MM.1S (cell line): ENCODE data around the gene TNIK.

Experiments
- DNase-seq: peaks from one replicate; pipeline ENCODE4 v3.0.0-alpha.2; 2015
- H2AFZ ChIP-seq: fragments of 300-600 bp; sonication (generic); 2 replicates; pipeline ENCODE4 v1.6.0; 2016; ENCODE audit warnings: antibody characterized with exemption, low read length
- H3F3A ChIP-seq: fragments of 300-600 bp; sonication (generic); 2 replicates; pipeline ENCODE4 v1.6.1; 2016; ENCODE audit warnings: mild to moderate bottlenecking, antibody characterized with exemption, low read length, moderate library complexity, mixed read lengths; ENCODE audit not compliant: insufficient read depth
- H3K27ac ChIP-seq: fragments of 300-600 bp; sonication (generic); 2 replicates; pipeline ENCODE4 v1.5.1; 2016; ENCODE audit warnings: mild to moderate bottlenecking, low read length
- H3K27me3 ChIP-seq: fragments of 300-600 bp; sonication (generic); replicated peaks from 2 replicates; pipeline ENCODE4 v1.6.0; 2016; ENCODE audit warnings: low read length; ENCODE audit not compliant: insufficient read depth
- H3K36me3 ChIP-seq: fragments of 300-600 bp; sonication (generic); replicated peaks from 2 replicates; pipeline ENCODE4 v1.6.1; 2016; ENCODE audit warnings: mild to moderate bottlenecking, low read length, mixed read lengths; ENCODE audit not compliant: insufficient read depth
- H3K4me1 ChIP-seq: fragments of 300-600 bp; sonication (generic); 2 replicates; pipeline ENCODE4 v1.6.1; 2016; ENCODE audit warnings: low read length, mixed read lengths
- H3K4me2 ChIP-seq: fragments of 300-600 bp; sonication (generic); 2 replicates; pipeline ENCODE4 v1.6.0; 2016; ENCODE audit warnings: low read depth, low read length
- H3K4me3 ChIP-seq: fragments of 300-600 bp; sonication (generic); 2 replicates; pipeline ENCODE4 v1.5.1; 2016; ENCODE audit warnings: low read length, mixed read lengths
- H3K79me2 ChIP-seq: fragments of 300-600 bp; sonication (generic); 2 replicates; pipeline ENCODE4 v1.6.1; 2016; ENCODE audit warnings: mixed run types, low read length, mixed read lengths
- H3K9ac ChIP-seq: fragments of 300-600 bp; sonication (generic); 2 replicates; pipeline ENCODE4 v1.6.1; 2016; ENCODE audit warnings: low read length, mixed read lengths
- H3K9me2 ChIP-seq: fragments of 300-600 bp; sonication (generic); replicated peaks from 2 replicates; pipeline ENCODE4 v1.6.1; 2016; ENCODE audit warnings: mild to moderate bottlenecking, low read length, mixed read lengths; ENCODE audit not compliant: insufficient read depth
- H3K9me3 ChIP-seq: fragments of 300-600 bp; sonication (generic); replicated peaks from 2 replicates; pipeline ENCODE4 v1.6.1; 2016; ENCODE audit warnings: mild to moderate bottlenecking, low read length, mixed read lengths; ENCODE audit not compliant: insufficient read depth
- H4K20me1 ChIP-seq: fragments of 300-600 bp; sonication (generic); 2 replicates; pipeline ENCODE4 v1.6.1; 2016; ENCODE audit warnings: mild to moderate bottlenecking, low read length, moderate library complexity, mixed read lengths; ENCODE audit not compliant: insufficient read depth
- CTCF ChIP-seq: fragments of 300-600 bp; sonication (generic); IDR thresholded peaks from 2 replicates; pipeline ENCODE4 v1.5.1; 2016; ENCODE audit warnings: antibody characterized with exemption, low read length, mixed read lengths
- EZH2 ChIP-seq: fragments of 300-600 bp; sonication (generic); optimal IDR thresholded peaks from 2 replicates; pipeline ENCODE3; 2017; ENCODE audit warnings: low read depth, mild to moderate bottlenecking, antibody characterized with exemption, low read length, mixed read lengths
- EZH2phosphoT487 ChIP-seq: fragments of 300-600 bp; sonication (generic); IDR thresholded peaks from 2 replicates; pipeline ENCODE4 v1.6.1; 2018; ENCODE audit warnings: antibody characterized with exemption, low read length

The TNIK gene

GRCh38 chr3:171315919-171316318, 144.3 kb downstream of the TNIK start:
- Histone ChIP-seq H3K4me1 (no peaks in the 10 kb centered on the region), H3K27ac (no peak overlapping the region), H3K79me2 (no peaks in the 10 kb centered on the region), H3K9ac (no peak overlapping the region), H3K4me2 (no peak overlapping the region), H3K36me3 (no peaks in the 10 kb centered on the region), H3K4me3 (no peak overlapping the region), H3K9me2 (no peaks in the 10 kb centered on the region), H3K9me3 (no peaks in the 10 kb centered on the region), H4K20me1 (no peaks in the 10 kb centered on the region), H3F3A (no peaks in the 10 kb centered on the region), H3K27me3 (no peaks in the 10 kb centered on the region), H2AFZ (no peak overlapping the region)
- DNase-seq = no peak
- no peak for TF ChIP-seq CTCF

- no peaks in the 10 kb centered on the region for H4K20me1 ChIP-seq
- H3K4me1 ChIP-seq = no peaks in the 10 kb centered on the region
- H3K79me2 ChIP-seq = no peaks in the 10 kb centered on the region
- H3K27me3 ChIP-seq = no peaks in the 10 kb centered on the region
- no peak for DNase-seq
- no peaks in the 10 kb centered on the region for H3K9me3 ChIP-seq
- H3K27ac ChIP-seq = no peak overlapping the region
- no peaks in the 10 kb centered on the region for H3K36me3 ChIP-seq
- no peaks in the 10 kb centered on the region for H3K9me2 ChIP-seq
- no peak overlapping the region for H3K9ac ChIP-seq
- H3F3A ChIP-seq = no peaks in the 10 kb centered on the region
- TF ChIP-seq EZH2 (no peak), CTCF (no peak), EZH2phosphoT487 (no peak)
- H2AFZ ChIP-seq = no peak overlapping the region
- no peak overlapping the region for H3K4me3 ChIP-seq
- no peak overlapping the region for H3K4me2 ChIP-seq
Measured at GRCh38 chr3:171315101-171315500, 145.1 kb downstream of the TNIK start.

GRCh38 chr3:171314341-171314740, 145.9 kb downstream of the TNIK start:
- H3K4me1 ChIP-seq = no peaks in the 10 kb centered on the region
- TF ChIP-seq EZH2phosphoT487 = no peak
- TF ChIP-seq CTCF = no peak
- TF ChIP-seq EZH2 = no peak

More at GRCh38 chr3:171314341-171314740, 145.9 kb downstream of the TNIK start:
- no peak overlapping the region for H2AFZ ChIP-seq
- H3K27ac ChIP-seq = no peak overlapping the region
- no peaks in the 10 kb centered on the region for H4K20me1 ChIP-seq
- no peaks in the 10 kb centered on the region for H3K9me3 ChIP-seq
- no peaks in the 10 kb centered on the region for H3K79me2 ChIP-seq
- no peaks in the 10 kb centered on the region for H3K36me3 ChIP-seq
- no peaks in the 10 kb centered on the region for H3K27me3 ChIP-seq
- no peak overlapping the region for H3K9ac ChIP-seq
- no peak for DNase-seq
- H3K4me3 ChIP-seq = no peak overlapping the region
- no peaks in the 10 kb centered on the region for H3K9me2 ChIP-seq
- H3F3A ChIP-seq = no peaks in the 10 kb centered on the region
- no peak overlapping the region for H3K4me2 ChIP-seq
